AG04450 (cell line): ENCODE measurements around the gene ZNF385D. TPM values are rescaled to one million over a fixed set of nuclear protein-coding genes. Genes with fewer than 3 reads are reported as not detected.

Experiments
- CTCF ChIA-PET: fragments of 300-600, 350-600 bp; formaldehyde crosslinking; extraction: SDS; loops from one replicate; lab custom pipeline; 2022; ENCODE audit warnings: antibody characterized with exemption, inconsistent platforms; lab: Charles Lee
- POLR2A ChIA-PET: fragments of 350-600 bp; formaldehyde crosslinking; extraction: SDS; loops from one replicate; lab custom pipeline; 2021; ENCODE audit warnings: antibody characterized with exemption, inconsistent platforms; lab: Yijun Ruan, JAX
- DNase-seq: peaks from one replicate; pipeline ENCODE4 v3.0.0-alpha.2; 2011; ENCODE audit warnings: low read depth, low spot score
- H3K27ac ChIP-seq: one replicate; pipeline ENCODE4 v1.5.1; 2012; ENCODE audit warnings: low read depth, low read length, control low read depth
- H3K27me3 ChIP-seq: one replicate; pipeline ENCODE4 v1.6.0; 2012; ENCODE audit warnings: low read length; ENCODE audit not compliant: control insufficient read depth, insufficient read depth
- H3K4me3 ChIP-seq: 2 replicates; pipeline ENCODE4 v1.5.1; 2011; ENCODE audit warnings: mild to moderate bottlenecking, low read depth, low read length, control low read depth
- H3K9me3 ChIP-seq: 2 replicates; pipeline ENCODE4 v1.5.1; 2012; ENCODE audit warnings: low read length; ENCODE audit not compliant: control insufficient read depth, insufficient read depth
- polyA plus RNA-seq: library from polyadenylated mRNA; depleted of rRNA; stranded (reverse); fragments of >200 nt; gene quantifications from 2 replicates; pipeline ENCODE4 v1.2.3, GENCODE V29; 2011
- TF ChIP-seq, protein P1 (sequence below): IDR thresholded peaks from 2 replicates; pipeline ENCODE4 v1.5.1; 2011; ENCODE audit warnings: low read depth, low read length, control low read depth, inconsistent platforms

ZNF385D gene
- polyA plus RNA-seq, 1 experiment = 0.10 TPM

DNA sequence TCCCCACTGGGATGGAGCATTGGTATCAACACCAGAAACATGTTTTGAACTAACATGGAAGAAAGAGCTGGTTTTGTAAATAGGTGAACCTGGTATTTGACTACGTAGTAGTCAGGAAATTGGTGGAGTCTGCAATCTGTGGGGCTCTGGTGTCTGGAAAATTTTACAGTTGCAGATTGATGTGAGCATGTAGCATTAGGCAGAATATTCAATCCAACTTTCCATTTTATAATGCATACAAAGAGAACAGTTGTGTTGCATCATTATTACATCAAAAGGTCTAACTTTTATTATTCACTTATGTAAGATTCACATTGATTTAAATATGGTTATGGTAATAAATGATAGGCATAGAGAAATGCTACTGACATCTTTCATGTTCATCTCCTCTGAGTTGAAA, 340.0 kb downstream of the ZNF385D start:
- Histone ChIP-seq H3K4me3 (no peak overlapping the region), H3K27me3 (no peaks in the 10 kb centered on the region), H3K9me3 (peaks cover 3% of the 10 kb centered on the region; the same call in 1 of the 2 replicates), H3K27ac (no peak overlapping the region)
- POLR2A ChIA-PET = no interaction called here
- TF ChIP-seq, protein P1, sequence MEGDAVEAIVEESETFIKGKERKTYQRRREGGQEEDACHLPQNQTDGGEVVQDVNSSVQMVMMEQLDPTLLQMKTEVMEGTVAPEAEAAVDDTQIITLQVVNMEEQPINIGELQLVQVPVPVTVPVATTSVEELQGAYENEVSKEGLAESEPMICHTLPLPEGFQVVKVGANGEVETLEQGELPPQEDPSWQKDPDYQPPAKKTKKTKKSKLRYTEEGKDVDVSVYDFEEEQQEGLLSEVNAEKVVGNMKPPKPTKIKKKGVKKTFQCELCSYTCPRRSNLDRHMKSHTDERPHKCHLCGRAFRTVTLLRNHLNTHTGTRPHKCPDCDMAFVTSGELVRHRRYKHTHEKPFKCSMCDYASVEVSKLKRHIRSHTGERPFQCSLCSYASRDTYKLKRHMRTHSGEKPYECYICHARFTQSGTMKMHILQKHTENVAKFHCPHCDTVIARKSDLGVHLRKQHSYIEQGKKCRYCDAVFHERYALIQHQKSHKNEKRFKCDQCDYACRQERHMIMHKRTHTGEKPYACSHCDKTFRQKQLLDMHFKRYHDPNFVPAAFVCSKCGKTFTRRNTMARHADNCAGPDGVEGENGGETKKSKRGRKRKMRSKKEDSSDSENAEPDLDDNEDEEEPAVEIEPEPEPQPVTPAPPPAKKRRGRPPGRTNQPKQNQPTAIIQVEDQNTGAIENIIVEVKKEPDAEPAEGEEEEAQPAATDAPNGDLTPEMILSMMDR = no peak
- no peak for DNase-seq
- CTCF ChIA-PET = no interaction called here

DNA sequence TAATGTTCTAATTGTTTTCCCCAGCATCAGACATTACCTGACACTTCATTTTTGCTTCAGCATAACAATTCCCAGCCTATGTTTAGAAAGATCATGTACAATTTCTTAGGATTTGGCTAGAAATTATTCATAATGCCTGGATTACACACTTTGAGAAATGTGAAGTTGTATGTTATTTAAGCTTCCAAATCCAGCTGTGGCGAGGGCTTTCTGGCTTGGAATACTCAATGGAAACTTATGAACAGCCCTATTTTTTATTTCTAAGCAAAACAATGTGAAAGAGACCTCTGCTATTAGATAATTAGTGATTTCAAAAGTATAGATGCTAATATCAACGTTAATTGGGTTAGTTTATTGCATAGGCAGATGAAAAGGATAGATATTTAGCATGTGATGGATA, 341.6 kb downstream of the ZNF385D start:
- ChIA-PET POLR2A (no interaction called here), CTCF (no interaction called here)
- Histone ChIP-seq H3K9me3 (peaks cover 10% of the 10 kb centered on the region; the same call in 1 of the 2 replicates), H3K27ac (no peak overlapping the region), H3K27me3 (no peaks in the 10 kb centered on the region), H3K4me3 (no peak overlapping the region)
- TF ChIP-seq, protein P1 = no peak
- no peak for DNase-seq

DNA sequence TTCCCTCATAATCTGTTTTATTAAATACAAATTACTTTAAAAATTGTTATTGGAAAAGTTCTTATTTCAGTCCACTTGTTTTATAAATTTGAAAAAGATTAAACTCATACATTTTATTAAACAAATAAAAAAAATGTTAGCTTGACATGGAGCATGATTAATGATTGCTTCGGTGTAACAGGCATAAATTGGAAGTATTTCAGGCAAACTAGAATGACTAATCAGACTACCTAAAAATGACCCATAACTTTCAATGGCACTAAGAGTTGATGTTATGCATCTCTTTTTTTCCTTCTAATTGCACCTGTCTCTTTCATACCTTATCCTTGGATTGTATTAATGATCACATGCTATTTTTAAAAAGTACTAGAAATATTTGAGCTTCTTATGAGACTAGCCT, 343.3 kb downstream of the ZNF385D start:
- H3K4me3 ChIP-seq = no peak overlapping the region
- no peak overlapping the region for H3K27ac ChIP-seq
- CTCF ChIA-PET = no interaction called here
- no peaks in the 10 kb centered on the region for H3K27me3 ChIP-seq
- peaks cover 10% of the 10 kb centered on the region; the same call in 1 of the 2 replicates for H3K9me3 ChIP-seq
- POLR2A ChIA-PET = no interaction called here
- DNase-seq = no peak
- TF ChIP-seq, protein P1 = no peak

DNA sequence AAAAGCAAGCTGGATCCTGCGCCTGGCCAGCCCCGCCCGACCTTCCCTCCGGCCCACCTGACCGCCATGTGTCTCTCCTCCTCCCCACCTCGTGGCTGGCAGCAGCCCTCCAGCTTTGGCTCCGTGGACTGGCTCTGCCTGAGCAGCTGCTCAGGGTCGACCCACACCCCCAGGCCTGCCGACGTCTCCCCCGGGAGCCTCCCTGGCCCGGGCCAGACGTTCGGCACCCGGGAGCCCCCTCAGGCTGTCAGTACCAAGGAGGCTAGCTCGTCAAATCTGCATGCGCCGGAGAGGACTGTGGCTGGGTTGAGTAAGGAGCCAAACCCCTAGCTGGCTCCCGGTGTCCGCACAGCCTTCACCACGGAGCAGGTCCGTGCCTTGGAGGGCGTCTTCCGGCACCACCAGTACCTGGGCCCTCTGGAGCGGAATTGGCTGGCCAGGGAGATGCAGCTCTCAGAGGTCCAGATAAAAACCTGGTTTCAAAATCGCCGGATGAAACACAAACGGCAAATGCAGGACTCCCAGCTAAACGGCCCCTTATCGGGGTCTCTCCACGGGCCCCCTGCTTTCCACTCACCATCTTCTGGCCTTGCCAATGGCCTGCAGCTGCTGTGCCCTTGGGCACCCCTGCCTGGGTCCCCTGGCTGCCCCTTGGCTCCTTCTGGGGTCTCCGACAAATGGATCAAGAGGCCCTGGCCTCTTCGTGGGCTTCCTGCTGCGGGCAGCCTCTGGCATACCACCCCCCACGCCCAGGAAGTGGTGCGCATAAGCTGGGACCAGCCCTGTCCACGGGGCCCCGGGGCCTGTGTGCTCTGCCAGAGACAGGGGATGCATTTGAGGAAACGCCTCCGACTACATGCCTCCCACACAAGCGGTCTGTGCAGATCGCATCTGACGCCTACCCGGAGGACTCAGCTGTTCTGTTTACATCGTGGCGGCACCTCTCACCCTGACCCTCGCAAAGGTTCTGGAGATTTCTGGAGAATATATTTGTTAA, 345.0 kb downstream of the ZNF385D start:
- TF ChIP-seq, protein P1 = no peak
- Histone ChIP-seq H3K27me3 (no peaks in the 10 kb centered on the region), H3K27ac (no peak overlapping the region), H3K4me3 (no peak overlapping the region), H3K9me3 (peaks cover 10% of the 10 kb centered on the region; the same call in 1 of the 2 replicates)
- CTCF ChIA-PET = no interaction called here
- no peak for DNase-seq
- POLR2A ChIA-PET = no interaction called here

DNA sequence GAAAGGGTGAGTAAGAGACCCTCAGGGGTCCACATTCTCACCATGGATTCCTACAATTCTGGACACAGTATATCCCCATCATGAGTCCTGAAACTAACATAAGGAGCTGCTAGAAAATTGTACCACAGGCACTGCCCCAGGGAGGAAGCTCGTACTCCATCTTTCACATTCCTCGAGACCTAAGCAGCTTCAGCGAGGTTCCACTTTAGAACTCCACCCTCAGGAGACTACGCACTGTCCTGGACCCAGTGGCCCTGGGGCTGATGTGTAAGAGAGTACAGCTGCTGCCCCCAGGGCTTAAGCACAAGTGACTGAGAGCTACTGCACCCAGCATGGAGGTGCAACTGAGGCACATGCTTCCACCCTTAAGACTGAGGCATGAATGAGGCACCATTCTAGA, 352.5 kb downstream of the ZNF385D start:
- DNase-seq = no peak
- Histone ChIP-seq H3K4me3 (no peak overlapping the region), H3K27ac (no peak overlapping the region), H3K9me3 (no peaks in the 10 kb centered on the region), H3K27me3 (no peaks in the 10 kb centered on the region)
- ChIA-PET CTCF (no interaction called here), POLR2A (no interaction called here)
- TF ChIP-seq, protein P1 = no peak
